GM19438 (cell line): ENCODE measurements around the gene FBXL16.
"Not testable (repeated sequence)": the region's sequence is repeated elsewhere in the genome, so short reads cannot be mapped to it uniquely, and the experiment has no call there.

Experiments
- ATAC-seq: cut with Tn5 transposase; IDR thresholded peaks from one replicate; pipeline ENCODE4 v1.9.1; 2021; ENCODE audit warnings: low read depth; ENCODE audit not compliant: unreplicated experiment

Gene FBXL16

DNA sequence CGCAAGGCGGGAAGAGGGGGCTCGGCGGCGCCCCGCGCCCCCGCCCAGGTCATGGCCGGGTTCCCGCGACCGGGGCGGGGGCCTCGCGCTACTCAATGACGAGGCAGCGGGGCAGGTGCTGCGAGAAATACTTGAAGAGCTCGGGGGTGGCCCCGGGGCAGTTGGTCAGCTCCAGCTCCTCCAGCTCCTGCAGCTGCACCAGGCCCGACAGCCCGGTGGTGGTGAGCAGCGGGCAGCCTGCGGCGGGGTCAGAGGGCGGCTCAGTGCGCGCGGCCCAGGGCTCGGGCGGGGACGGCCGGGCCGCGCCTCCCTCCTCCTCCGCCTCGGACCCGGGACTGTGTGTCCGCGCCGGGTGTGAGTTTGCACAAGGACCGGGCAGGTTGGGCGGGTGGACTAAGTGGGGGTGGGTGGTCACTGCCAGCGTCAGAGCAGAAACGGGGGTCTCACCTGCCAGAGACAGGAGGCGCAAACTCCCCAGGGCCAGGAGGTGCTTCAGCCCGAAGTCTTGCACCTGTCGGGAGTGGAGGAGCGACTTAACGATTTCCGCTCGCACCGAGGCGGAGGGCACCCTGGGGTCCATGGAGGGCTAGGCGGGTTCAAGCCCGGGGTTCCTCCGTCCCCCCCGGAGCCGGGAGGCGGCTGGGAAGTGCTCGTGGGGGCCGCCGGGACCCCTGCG, 11.3 kb downstream of the FBXL16 start:
- no peak for ATAC-seq

DNA sequence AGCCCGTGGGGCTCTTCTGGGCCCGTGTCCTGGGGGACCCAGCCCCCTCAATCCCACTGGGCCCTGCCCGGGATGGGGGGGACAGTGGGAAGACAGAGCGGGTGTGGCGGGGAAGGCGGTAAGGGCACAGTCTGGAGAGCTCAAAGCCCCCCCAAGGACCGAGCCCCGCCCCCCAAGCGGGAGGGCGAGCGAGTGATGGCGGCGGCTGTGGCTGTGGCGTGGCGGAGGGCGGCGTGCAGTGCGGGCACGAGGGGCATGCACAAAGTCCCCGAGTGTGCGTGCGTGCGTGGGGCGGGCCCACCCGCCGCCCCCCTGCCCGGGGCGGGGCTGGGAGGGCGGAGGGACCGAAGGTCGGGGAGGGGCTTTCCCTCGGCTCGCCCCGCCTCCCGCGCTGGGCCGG, 11.8 kb downstream of the FBXL16 start:
- ATAC-seq = no peak

- no peak for ATAC-seq
Measured at GRCh38 chr16:693364-693763, 12.2 kb downstream of the FBXL16 start.

- no peak for ATAC-seq
Measured at GRCh38 chr16:692356-693108, 13.1 kb downstream of the FBXL16 start.

GRCh38 chr16:691242-691641, 14.4 kb downstream of the FBXL16 start:
- not testable (repeated sequence) for ATAC-seq

DNA sequence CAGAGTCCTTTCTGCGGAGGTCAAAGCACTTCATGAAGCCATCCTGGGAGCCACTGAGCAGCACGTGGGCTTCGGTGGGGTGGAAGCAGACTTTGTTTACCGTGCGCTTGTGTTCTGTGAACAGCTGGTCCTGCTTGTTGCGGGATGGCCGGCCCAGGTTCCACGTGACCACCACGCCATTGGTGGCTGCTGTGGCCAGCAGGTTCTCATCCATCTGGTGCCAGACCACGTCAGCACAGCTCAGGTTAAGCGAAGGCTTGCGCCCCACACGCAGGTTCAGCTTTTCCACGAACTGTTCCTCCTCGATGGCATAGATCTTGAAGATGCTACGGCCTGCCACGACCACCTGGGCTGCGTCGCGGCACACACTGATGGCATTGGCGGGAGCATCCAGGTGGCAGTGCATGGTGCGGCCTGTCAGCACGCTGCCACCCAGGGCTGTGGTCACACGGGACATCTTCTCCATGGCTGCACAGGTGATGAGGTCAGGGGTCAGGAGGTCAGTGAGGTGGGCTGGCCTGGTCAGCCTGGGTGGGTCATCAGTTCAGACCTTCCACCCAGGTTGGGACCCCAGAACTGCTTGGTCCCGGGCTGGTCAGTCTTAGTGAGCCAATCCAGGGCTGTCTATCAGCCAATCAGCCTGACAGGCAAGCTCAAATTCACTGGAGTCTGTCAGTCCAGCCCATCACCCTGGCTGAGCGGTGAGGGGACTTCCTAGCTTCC, 16.3 kb downstream of the FBXL16 start:
- ATAC-seq = no peak

DNA sequence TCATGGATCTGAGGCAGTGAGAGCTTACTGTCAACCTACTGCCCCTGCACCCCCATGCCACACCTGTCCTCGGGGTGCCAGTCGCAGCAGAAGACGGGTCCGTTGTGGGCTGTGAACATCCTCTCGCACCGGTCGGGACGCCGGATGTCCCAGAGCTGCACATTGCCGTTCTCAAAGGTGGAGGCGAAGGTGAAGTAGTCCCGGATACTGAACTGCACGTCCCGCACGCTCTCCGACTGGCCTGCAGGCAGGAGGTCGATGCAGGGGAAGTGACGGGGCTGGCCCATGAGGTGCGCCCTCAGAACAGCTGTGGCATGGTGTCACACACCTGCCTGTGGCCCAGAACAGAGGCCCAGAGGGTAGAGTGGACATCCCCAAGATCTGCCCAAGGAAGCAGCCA, 18.1 kb downstream of the FBXL16 start:
- ATAC-seq = no peak

- ATAC-seq = no peak
Measured at GRCh38 chr16:686459-687260, 18.9 kb downstream of the FBXL16 start.

DNA sequence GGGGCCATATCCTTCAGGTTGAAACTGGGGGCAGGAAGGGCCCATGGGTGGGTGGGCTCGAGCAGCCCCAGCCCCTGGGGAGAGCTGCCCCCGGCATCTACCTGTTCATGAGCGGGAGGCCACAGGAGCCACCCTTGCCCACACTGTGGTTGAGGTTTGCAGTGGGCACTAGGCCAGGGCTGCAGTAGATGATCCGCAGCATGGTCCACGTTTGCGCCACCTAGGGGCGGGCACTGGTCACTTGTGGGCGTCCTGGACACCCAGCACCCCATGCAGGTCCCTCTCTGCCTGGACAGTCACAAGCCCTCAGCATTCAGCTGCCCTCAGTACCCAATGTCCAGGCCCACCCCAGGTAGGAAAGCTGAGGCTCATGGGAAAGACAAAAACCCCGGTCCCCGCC, 19.6 kb downstream of the FBXL16 start:
- no peak for ATAC-seq

DNA sequence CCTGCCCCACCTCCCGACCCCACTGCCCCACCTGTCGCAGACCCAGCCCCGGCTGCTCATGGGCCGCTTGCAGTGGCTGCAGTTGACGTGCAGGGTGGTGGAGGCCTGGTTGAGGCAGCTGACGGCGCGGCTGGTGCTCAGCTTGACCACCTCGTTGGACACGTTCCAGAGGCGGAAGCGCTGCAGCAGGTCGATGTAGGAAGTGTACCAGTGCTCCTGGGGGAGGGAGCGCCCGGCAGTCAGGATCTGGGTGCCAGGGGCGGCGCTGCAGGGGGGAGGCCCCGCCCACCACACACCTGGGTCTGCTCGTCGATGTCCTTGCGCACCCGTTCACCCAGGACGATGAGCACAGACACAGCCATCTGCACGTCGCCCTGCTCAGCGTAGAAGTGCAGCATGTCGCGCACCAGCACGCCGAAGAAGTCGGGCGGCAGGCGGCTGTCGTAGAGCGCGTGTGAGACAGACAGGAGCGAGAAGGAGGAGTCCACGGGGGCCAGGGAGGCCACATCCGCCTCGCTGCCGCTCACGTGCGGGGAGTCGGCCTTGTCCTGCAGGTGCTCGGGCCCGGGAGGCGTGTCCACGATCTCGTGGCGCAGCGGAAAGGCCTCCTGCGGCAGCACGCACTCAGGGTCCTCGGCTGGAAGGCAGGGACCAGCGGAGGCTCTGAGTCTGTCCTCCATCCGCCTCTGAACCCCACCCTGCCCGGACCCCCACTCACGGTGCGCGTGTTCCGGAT, 20.5 kb downstream of the FBXL16 start:
- ATAC-seq = no peak

- ATAC-seq = peak; percentile 60
Measured at GRCh38 chr16:684071-684794, 21.4 kb downstream of the FBXL16 start, which contains the start of gene JMJD8. JMJD8 (minus strand) TSS chr16:684334; CDS start chr16:684319, 15 bp downstream.

DNA sequence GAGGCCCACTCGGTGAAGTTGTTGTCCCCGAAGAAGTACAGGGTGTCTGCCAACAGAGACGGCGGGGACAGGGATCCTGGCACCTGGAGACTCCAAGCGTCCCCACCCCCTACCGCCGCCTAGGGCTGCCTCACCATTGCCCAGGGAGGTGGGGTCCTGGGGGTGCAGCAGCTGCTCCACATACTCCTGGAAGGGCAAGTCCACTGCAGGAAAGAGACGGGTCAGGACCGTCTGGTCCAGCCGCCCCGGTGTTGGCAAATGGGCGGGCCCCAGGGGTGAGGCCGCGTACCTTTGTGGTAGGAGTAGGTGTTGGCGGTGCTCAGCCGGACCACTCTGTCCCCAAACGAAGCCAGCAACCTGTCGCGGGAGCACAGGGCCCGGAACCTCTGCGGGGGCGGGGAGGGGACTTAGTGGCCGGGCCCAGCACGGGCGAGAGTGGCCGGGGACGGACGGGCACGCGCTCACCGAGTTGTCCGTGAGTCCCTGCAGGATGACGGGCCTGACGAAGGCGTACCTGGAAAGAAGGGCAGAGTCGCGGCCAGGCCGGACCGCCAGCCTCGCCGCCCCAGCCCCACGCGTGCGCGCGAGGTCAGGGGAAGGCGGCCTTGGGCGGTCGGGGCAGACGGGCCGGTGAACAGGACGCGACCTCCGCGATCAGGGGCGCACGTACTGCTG, 22.1 kb downstream of the FBXL16 start:
- no peak for ATAC-seq

- ATAC-seq = no peak
Measured at GRCh38 chr16:682493-683395, 22.9 kb downstream of the FBXL16 start.

- no peak for ATAC-seq
Measured at GRCh38 chr16:681746-682427, 23.7 kb downstream of the FBXL16 start.

DNA sequence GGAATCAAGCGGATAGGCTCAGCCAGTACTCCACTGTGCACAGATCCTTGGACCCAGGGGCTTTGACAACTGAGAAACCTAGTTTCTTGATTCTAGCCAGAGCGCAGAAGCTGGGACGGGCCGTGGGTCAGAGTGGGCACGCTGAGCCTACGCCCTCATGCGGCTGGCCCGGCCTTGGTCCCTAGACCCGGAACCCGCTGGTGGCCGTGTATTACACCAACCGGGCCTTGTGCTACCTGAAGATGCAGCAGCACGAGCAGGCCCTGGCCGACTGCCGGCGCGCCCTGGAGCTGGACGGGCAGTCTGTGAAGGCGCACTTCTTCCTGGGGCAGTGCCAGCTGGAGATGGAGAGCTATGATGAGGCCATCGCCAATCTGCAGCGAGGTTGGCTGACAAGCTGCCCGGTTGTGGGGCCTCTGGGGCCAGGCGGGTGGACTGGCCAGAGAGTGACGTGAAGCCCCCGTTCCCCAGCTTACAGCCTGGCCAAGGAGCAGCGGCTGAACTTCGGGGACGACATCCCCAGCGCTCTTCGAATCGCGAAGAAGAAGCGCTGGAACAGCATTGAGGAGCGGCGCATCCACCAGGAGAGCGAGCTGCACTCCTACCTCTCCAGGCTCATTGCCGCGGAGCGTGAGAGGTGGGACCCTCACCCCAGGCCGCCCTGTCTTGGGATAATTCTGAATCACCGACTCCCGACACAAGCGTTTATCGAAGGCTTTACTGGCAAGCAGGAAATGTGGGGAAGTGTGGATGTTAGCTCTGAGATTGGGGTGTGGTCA, 24.4 kb downstream of the FBXL16 start:
- no peak for ATAC-seq

- ATAC-seq = no peak
Measured at GRCh38 chr16:680625-680945, 25.0 kb downstream of the FBXL16 start.
